Prostate gland (tissue), 2 donors: Measurements from ENCODE around the gene NXPE3.

Experiments used
- POLR2A ChIP-seq: fragments of 450-650 bp; IDR thresholded peaks from one replicate; pipeline ENCODE4 v1.6.1; 2016; ENCODE audit warnings: antibody characterized with exemption, mild to moderate bottlenecking
- TF ChIP-seq, protein P1 (sequence below), 4 experiments: fragments of 200-600 bp in 2 of 4; fragments of 450-650 bp in 2 of 4; sonication (generic) in 2 of 4; IDR thresholded peaks; 1 replicate in 3 of 4; 2 replicates in 1 of 4; pipeline ENCODE4 v1.5.1; 2016 to 2019; ENCODE audit warnings: antibody characterized with exemption in 4 of 4, mild to moderate bottlenecking in 2 of 4, moderate library complexity in 2 of 4

DNA sequence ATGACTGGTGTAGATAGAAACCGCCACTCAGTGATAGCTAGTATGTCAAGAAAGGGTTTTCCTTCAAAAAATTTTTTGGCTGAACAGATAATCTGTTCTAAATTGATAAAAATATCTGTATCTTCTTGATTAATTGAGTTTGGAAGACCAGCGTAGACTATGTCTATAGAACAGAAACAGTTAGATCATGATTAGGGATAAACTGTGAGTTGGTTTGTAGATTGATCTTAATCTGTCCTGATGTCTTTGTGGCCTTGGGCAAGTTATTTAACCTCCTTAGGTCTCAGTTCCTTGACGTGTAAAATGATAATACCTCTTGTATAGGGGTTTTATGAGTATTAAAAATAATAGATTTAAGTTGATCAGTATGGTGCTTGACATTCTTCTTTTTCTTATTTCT is 75.0 kb downstream of the NXPE3 start:
- TF ChIP-seq, protein P1, sequence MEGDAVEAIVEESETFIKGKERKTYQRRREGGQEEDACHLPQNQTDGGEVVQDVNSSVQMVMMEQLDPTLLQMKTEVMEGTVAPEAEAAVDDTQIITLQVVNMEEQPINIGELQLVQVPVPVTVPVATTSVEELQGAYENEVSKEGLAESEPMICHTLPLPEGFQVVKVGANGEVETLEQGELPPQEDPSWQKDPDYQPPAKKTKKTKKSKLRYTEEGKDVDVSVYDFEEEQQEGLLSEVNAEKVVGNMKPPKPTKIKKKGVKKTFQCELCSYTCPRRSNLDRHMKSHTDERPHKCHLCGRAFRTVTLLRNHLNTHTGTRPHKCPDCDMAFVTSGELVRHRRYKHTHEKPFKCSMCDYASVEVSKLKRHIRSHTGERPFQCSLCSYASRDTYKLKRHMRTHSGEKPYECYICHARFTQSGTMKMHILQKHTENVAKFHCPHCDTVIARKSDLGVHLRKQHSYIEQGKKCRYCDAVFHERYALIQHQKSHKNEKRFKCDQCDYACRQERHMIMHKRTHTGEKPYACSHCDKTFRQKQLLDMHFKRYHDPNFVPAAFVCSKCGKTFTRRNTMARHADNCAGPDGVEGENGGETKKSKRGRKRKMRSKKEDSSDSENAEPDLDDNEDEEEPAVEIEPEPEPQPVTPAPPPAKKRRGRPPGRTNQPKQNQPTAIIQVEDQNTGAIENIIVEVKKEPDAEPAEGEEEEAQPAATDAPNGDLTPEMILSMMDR (IDR thresholded peaks at IDR 0.05), result no peak
- no peak for TF ChIP-seq POLR2A
